GM12873 (cell line): ENCODE measurements around the gene MAN1A1.

Experiments used
- CTCF ChIP-seq: IDR thresholded peaks from 2 replicates; pipeline ENCODE4 v1.5.1; 2012; ENCODE audit warnings: low read depth, mild to moderate bottlenecking, moderate library complexity, low read length, control low read depth; ENCODE audit not compliant: insufficient read depth; ENCODE audit errors: missing control alignments

The MAN1A1 gene

GRCh38 chr6:119264854-119265397, 84.6 kb downstream of the MAN1A1 start:
- TF ChIP-seq CTCF: no peak

- no peak for TF ChIP-seq CTCF
Observed at GRCh38 chr6:119262612-119263011, 86.9 kb downstream of the MAN1A1 start.

- TF ChIP-seq CTCF: no peak
Observed at GRCh38 chr6:119261944-119262284, 87.6 kb downstream of the MAN1A1 start.

GRCh38 chr6:119259027-119259426, 90.5 kb downstream of the MAN1A1 start:
- TF ChIP-seq CTCF: no peak

- TF ChIP-seq CTCF: no peak
Observed at GRCh38 chr6:119257726-119258125, 91.8 kb downstream of the MAN1A1 start.

GRCh38 chr6:119256978-119257462, 92.5 kb downstream of the MAN1A1 start:
- TF ChIP-seq CTCF: no peak

GRCh38 chr6:119256392-119256791, 93.2 kb downstream of the MAN1A1 start:
- TF ChIP-seq CTCF: no peak
